ENCODE results near the gene IGSF6.

GRCh38 chr16:21590287-21590686 is 62.1 kb downstream of the IGSF6 start:
- TF ChIP-seq CTCF (IDR thresholded peaks at IDR 0.05) (no peak), POLR2A (IDR thresholded peaks at IDR 0.05) (no peak)
